ENCODE data around the gene UBTD1.

UBTD1 gene

GRCh38 chr10:97590082-97590747, 91.5 kb downstream of the UBTD1 start:
- peak; percentile 63 for DNase-seq

- DNase-seq = no peak
Measured at GRCh38 chr10:97590748-97591495, 92.2 kb downstream of the UBTD1 start.

GRCh38 chr10:97593421-97593820, 94.7 kb downstream of the UBTD1 start:
- DNase-seq = no peak

- no peak for DNase-seq
Measured at GRCh38 chr10:97596101-97597082, 97.7 kb downstream of the UBTD1 start.

GRCh38 chr10:97597778-97598177, 99.1 kb downstream of the UBTD1 start:
- DNase-seq = no peak

- no peak for DNase-seq
Measured at GRCh38 chr10:97598407-97599271, 99.9 kb downstream of the UBTD1 start.

GRCh38 chr10:97599272-97599619, 100.5 kb downstream of the UBTD1 start:
- DNase-seq = no peak

GRCh38 chr10:97600616-97601015, 101.9 kb downstream of the UBTD1 start:
- DNase-seq = no peak

GRCh38 chr10:97601268-97602215, 102.8 kb downstream of the UBTD1 start:
- DNase-seq = no peak

GRCh38 chr10:97607095-97607636, 108.4 kb downstream of the UBTD1 start:
- no peak for DNase-seq

- no peak for DNase-seq
Measured at GRCh38 chr10:97608991-97609561, 110.4 kb downstream of the UBTD1 start.

- DNase-seq = no peak
Measured at GRCh38 chr10:97611473-97611872, 112.7 kb downstream of the UBTD1 start.

GRCh38 chr10:97612386-97612785, 113.7 kb downstream of the UBTD1 start:
- DNase-seq = no peak

GRCh38 chr10:97618285-97618684, 119.6 kb downstream of the UBTD1 start:
- DNase-seq = no peak

- DNase-seq = no peak
Measured at GRCh38 chr10:97618733-97619132, 120.0 kb downstream of the UBTD1 start.

Measured in activated CD4-positive, alpha-beta T cell treated with anti-CD3 and anti-CD28 coated beads, Interleukin-10, Interleukin-2, amounts not matched to agents 100 ng/mL and 50 ng/mL, durations not matched to agents 16 hours and 8 hours (primary cell).